Activated B cell treated with CpG ODN at 0.5 μM for 24 hours (primary cell): ENCODE data around the gene MRPL41. TPM values are rescaled to one million over a fixed set of nuclear protein-coding genes. Genes with fewer than 3 reads are reported as not detected.

Experiments used
- ATAC-seq: fragments of 200-7000 bp; cut with Tn5 transposase; one replicate; pipeline ENCODE4 v1.10.0; 2021; ENCODE audit warnings: low read depth, mild to moderate bottlenecking, moderate library complexity
- CTCF ChIA-PET: fragments of 350-600 bp; sonication (Branson Sonifier 250); formaldehyde crosslinking; loops from one replicate; lab custom pipeline; 2021; ENCODE audit warnings: antibody characterized with exemption; lab: Charles Lee
- POLR2A ChIA-PET: fragments of 350-600 bp; sonication (Branson Sonifier 250); formaldehyde crosslinking; loops from one replicate; lab custom pipeline; 2021; ENCODE audit warnings: antibody characterized with exemption; lab: Charles Lee
- DNase-seq: peaks from one replicate; pipeline ENCODE4 v3.0.0; 2022
- H3K27ac Mint-ChIP-seq: one replicate; pipeline ENCODE4 v1.8.0; 2020; ENCODE audit warnings: mixed read lengths
- H3K27me3 Mint-ChIP-seq: one replicate; pipeline ENCODE4 v1.8.0; 2021; ENCODE audit warnings: mixed read lengths
- H3K36me3 Mint-ChIP-seq: one replicate; pipeline ENCODE4 v1.8.0; 2021; ENCODE audit warnings: low read depth, mixed read lengths
- H3K4me1 Mint-ChIP-seq: one replicate; pipeline ENCODE4 v1.8.0; 2021; ENCODE audit warnings: mixed read lengths
- H3K4me3 Mint-ChIP-seq: one replicate; pipeline ENCODE4 v1.8.0; 2020; ENCODE audit warnings: mild to moderate bottlenecking, mixed read lengths
- H3K9me3 Mint-ChIP-seq: one replicate; pipeline ENCODE4 v1.8.0; 2020; ENCODE audit warnings: mixed read lengths
- intact Hi-C: fragments of 100-400 bp; cut with micrococcal nuclease; formaldehyde crosslinking; loops from one replicate; pipeline ENCODE4 v1.15.1; 2024
- total RNA-seq: library from RNA; stranded (reverse); gene quantifications from 2 replicates; pipeline ENCODE4 v1.2.3, GENCODE V29; 2022
- TF ChIP-seq, protein P1 (sequence below): fragments of 200-600 bp; IDR thresholded peaks from one replicate; pipeline ENCODE4 v1.8.0; 2022; ENCODE audit warnings: antibody characterized with exemption, mild to moderate bottlenecking

The MRPL41 gene
- total RNA-seq, 1 donor from 2014 or later, result 26.0 TPM

GRCh38 chr9:137520614-137521404, 30.9 kb upstream of the MRPL41 start:
- ChIA-PET POLR2A (no interaction called here), CTCF (no interaction called here)
- H3K36me3 Mint-ChIP-seq, result no peaks in the 10 kb centered on the region
- H3K27me3 Mint-ChIP-seq, result no peaks in the 10 kb centered on the region
- DNase-seq (no peak), ATAC-seq (no peak)
- TF ChIP-seq, protein P1, sequence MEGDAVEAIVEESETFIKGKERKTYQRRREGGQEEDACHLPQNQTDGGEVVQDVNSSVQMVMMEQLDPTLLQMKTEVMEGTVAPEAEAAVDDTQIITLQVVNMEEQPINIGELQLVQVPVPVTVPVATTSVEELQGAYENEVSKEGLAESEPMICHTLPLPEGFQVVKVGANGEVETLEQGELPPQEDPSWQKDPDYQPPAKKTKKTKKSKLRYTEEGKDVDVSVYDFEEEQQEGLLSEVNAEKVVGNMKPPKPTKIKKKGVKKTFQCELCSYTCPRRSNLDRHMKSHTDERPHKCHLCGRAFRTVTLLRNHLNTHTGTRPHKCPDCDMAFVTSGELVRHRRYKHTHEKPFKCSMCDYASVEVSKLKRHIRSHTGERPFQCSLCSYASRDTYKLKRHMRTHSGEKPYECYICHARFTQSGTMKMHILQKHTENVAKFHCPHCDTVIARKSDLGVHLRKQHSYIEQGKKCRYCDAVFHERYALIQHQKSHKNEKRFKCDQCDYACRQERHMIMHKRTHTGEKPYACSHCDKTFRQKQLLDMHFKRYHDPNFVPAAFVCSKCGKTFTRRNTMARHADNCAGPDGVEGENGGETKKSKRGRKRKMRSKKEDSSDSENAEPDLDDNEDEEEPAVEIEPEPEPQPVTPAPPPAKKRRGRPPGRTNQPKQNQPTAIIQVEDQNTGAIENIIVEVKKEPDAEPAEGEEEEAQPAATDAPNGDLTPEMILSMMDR, result no peak
- H3K4me3 Mint-ChIP-seq, result no peak overlapping the region
- no peaks in the 10 kb centered on the region for H3K9me3 Mint-ChIP-seq
- no peak overlapping the region for H3K27ac Mint-ChIP-seq
- H3K4me1 Mint-ChIP-seq, result peaks cover 7% of the 10 kb centered on the region
- intact Hi-C loops, result no loop called here

- TF ChIP-seq, protein P1, result no peak
These were observed 30.2 kb upstream of the MRPL41 start for GRCh38 chr9:137521405-137521985.

DNA sequence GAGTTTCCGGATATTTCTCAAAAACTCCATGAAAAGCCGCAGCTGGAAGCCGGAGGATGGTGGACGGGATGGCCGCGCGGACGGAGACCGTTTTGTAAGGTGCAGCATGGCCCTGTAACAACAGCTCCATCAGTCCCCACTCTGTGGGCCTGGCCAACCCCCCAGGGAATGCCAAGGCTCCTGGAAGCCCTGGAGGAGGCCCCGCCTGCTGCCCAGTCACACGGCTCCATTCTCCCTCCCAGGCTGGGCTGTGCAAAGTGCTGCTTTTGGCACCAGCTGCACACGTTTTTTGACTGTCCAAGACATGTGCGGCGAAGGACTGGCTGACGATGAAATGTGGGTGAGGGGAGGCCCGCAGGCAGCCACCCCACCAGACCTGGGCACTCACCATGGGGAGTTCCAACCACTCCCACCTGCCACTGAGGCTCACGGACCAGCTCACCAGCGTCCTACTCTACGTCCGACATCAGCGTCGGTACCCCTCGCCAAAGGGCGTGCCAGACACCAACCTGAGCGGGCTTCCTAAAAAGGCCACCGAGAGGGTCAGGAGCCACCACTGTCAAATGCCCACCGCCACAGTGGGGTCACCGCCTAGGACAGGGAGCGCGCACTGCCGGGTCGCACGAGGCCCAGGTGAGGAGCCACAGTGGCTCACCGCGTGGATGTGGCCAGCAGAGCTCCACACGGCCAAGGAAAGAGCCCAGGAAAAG, 28.8 kb upstream of the MRPL41 start:
- POLR2A ChIA-PET, result no interaction called here
- ATAC-seq, result no peak
- intact Hi-C loops, result no loop called here

More at GRCh38 chr9:137521405-137521985, 30.2 kb upstream of the MRPL41 start:
- intact Hi-C loops, result no loop called here
- CTCF ChIA-PET, result no interaction called here
- ATAC-seq, result no peak
- peaks cover 7% of the 10 kb centered on the region for H3K4me1 Mint-ChIP-seq
- H3K9me3 Mint-ChIP-seq, result no peaks in the 10 kb centered on the region
- H3K27ac Mint-ChIP-seq, result no peak overlapping the region
- DNase-seq, result no peak
- H3K4me3 Mint-ChIP-seq, result no peak overlapping the region
- POLR2A ChIA-PET, result no interaction called here
- no peaks in the 10 kb centered on the region for H3K36me3 Mint-ChIP-seq
- H3K27me3 Mint-ChIP-seq, result no peaks in the 10 kb centered on the region

DNA sequence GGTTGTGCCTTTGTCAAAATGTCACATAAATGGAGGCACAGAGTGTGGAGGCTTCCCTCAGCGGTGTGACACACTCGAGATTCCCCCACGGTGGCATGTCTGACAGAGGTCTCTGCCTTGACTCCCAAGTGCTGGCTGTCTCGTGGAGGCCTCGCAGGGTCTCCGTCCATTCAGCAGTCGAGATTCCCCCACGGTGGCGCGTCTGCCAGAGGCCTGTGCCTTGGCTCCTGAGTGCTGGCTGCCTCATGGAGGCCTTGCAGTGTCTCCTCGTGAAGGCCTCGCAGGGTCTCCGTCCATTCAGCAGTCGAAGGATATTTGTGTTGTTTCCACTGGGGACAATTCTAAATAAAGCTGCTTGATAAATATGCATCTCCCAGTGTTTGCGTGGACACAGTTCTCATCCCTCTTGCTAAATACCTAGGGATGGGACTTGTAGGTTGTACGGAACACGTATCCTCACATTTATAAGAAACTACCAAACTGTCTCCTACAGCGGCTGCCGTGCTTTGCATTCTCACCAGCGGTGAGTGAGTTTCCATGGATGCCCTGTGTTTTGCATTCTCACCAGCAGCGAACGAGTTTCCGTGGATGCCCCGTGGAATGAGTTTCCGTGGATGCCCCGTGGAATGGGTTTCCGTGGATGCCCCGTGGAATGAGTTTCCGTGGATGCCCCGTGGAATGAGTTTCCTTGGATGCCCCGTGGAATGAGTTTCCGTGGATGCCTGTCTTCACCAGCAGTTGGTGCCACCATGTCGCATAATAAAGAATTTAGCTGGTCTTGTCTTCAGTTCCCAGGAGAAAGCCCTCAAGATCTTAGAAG, 27.3 kb upstream of the MRPL41 start:
- no peaks in the 10 kb centered on the region for H3K36me3 Mint-ChIP-seq
- H3K4me3 Mint-ChIP-seq, result no peak overlapping the region
- H3K9me3 Mint-ChIP-seq, result no peaks in the 10 kb centered on the region
- DNase-seq, result no peak
- ATAC-seq, result no peak
- no peaks in the 10 kb centered on the region for H3K27me3 Mint-ChIP-seq
- intact Hi-C loops, result no loop called here
- POLR2A ChIA-PET, result no interaction called here
- CTCF ChIA-PET, result interaction anchor here (1.6 kb wide), 1 partner anchor 238 kb away, joined by 5 read pairs; no protein-coding TSS in a partner anchor
- TF ChIP-seq, protein P1, result no peak
- H3K27ac Mint-ChIP-seq, result no peak overlapping the region
- H3K4me1 Mint-ChIP-seq, result peaks cover 7% of the 10 kb centered on the region

More for the DNA sequence above, 28.8 kb upstream of the MRPL41 start:
- TF ChIP-seq, protein P1, result no peak
- Mint-ChIP-seq H3K36me3 (no peaks in the 10 kb centered on the region), H3K9me3 (no peaks in the 10 kb centered on the region), H3K4me3 (no peak overlapping the region), H3K27ac (no peak overlapping the region), H3K27me3 (no peaks in the 10 kb centered on the region), H3K4me1 (peaks cover 7% of the 10 kb centered on the region)
- no peak for DNase-seq
- CTCF ChIA-PET, result no interaction called here
